Measurements from ENCODE around the gene SPOCK1.

Gene SPOCK1

DNA sequence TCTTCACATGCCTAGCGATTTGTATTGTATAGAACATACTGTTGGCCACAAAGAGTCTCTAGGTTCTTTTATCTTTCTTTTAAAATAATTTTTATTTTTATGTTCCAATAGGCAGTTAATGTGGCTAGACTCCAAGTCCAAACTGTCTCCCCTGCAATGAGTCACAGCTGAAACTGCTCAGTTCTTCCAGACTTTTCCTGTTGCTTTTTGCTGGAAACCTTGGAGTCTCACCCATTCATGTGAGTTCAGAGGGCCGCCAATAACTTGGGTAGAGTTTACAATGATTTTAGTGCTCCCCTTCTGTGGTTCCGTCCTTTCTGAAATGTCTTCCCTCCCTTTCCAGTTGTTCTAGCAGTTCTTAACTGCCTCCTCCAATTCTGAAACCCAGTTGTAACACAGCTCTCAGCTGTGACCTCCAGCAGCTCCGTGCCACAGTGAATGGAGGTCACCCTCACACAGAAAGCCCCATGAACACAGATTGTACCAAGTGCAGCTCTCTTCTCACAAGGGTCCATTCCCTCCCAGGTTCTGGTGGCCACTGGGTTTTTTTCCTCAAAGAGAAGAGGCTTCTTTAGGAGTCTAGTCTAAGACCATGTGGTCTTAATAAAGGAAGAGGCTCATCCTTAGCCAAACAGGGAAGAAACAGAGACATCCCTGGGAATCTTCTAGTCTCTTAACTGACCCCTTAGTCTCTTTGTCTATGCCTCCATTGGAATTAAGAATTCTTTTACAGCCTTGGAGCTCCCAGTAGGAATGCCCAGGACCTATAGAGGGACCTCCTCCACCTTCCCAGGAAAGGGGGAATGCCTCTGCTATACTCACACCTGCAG lies 198.5 kb downstream of the SPOCK1 start:
- DNase-seq (ENCODE audit: low spot score in 2 of 2), result no peak
- Mint-ChIP-seq H3K4me3 (no peak overlapping the region), H3K27ac (no peak overlapping the region)

DNA sequence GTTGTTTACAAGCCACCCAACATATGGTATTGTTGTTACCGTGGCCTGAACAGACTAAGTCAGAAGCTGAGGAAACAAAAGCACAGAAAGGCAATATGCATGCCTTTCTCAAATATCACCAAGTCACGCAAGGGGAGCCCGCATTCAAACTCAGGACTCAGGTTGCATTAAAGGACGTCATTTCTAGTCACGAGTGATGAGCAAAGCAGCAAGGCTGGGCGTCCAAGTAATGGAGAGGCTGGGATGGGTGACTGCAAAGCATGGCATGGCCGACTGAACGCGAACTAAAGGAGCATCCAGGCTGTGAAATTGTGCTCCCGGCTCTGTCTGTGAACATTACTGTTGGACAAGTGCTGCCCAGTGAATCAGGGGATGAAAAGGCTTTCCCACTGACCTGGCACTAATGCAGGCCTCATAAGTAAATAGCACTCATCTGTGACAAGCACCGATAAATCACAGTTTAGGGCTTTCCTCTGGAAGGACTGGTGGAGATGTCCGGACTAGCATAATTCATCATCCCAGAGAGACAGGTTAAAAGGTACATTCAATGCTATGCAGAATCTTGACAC lies 202.8 kb downstream of the SPOCK1 start:
- H3K9me3 Mint-ChIP-seq, result peaks cover 2% of the 10 kb centered on the region
- H3K27me3 Mint-ChIP-seq, result no peaks in the 10 kb centered on the region
- DNase-seq (ENCODE audit: low spot score in 2 of 2) (no peak), ATAC-seq (ENCODE audit: low read depth) (no peak)
- H3K27ac Mint-ChIP-seq, result no peak overlapping the region
- no peak overlapping the region for H3K4me3 Mint-ChIP-seq
- no peaks in the 10 kb centered on the region for H3K36me3 Mint-ChIP-seq
- no peaks in the 10 kb centered on the region for H3K4me1 Mint-ChIP-seq

More for the DNA sequence above, 198.5 kb downstream of the SPOCK1 start:
- no peaks in the 10 kb centered on the region for H3K9me3 Mint-ChIP-seq
- peaks cover 5% of the 10 kb centered on the region for H3K27me3 Mint-ChIP-seq
- no peaks in the 10 kb centered on the region for H3K36me3 Mint-ChIP-seq
- no peaks in the 10 kb centered on the region for H3K4me1 Mint-ChIP-seq
- no peak for ATAC-seq (ENCODE audit: low read depth)

DNA sequence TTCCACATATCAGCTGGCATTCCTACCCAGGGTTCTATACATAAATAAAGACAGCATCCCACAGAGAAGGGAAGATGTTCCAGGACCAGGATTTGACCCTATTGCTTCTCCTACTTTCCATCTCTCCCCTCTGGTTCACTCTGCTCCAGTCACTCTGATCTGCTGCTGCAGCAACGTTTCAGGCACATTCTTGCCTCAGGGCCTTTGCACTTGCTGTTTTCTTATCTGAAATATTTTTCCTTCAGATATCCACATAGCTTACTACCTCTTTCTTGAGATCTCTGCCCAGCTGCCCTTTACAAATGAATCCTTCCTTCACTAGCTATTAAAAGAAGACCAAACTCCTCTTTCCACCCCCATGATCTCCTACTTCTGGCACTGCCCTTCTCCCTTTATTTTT lies 204.5 kb downstream of the SPOCK1 start:
- DNase-seq (ENCODE audit: low spot score in 2 of 2), result no peak
- Mint-ChIP-seq H3K4me3 (no peak overlapping the region), H3K4me1 (no peaks in the 10 kb centered on the region), H3K36me3 (no peaks in the 10 kb centered on the region), H3K27ac (no peak overlapping the region), H3K9me3 (peaks cover 2% of the 10 kb centered on the region), H3K27me3 (no peaks in the 10 kb centered on the region)
- ATAC-seq (ENCODE audit: low read depth), result no peak

DNA sequence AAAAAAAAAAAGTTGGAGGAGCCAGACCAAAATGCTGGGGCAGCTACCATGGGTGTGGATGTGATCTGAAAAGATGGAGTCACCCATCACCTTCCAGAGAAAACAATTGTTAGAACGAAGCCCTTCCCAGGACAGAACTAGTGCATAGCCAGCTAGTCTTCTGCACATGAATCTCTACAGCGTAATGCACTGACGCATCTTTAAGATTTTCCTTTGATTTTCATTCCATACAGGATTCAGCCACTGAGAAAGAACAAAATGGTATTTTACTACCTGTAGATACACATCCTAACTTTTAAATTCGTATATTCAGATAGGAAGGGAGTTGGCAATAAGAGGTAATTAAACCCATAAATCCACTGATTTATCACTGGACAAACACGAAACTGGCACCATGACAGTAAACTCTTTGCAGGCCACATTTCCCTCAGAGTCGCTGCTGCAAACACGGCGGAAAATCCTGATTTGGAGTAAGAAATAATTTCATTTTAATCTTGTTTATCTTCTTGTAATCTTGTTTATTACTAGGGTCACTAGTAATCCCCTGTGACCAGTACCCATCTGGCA lies 206.6 kb downstream of the SPOCK1 start:
- H3K27me3 Mint-ChIP-seq, result peaks cover 1% of the 10 kb centered on the region
- DNase-seq (ENCODE audit: low spot score in 2 of 2) (no peak), ATAC-seq (ENCODE audit: low read depth) (no peak)
- H3K36me3 Mint-ChIP-seq, result no peaks in the 10 kb centered on the region
- H3K4me3 Mint-ChIP-seq, result no peak overlapping the region
- no peak overlapping the region for H3K27ac Mint-ChIP-seq
- H3K9me3 Mint-ChIP-seq, result peaks cover 2% of the 10 kb centered on the region
- no peaks in the 10 kb centered on the region for H3K4me1 Mint-ChIP-seq

DNA sequence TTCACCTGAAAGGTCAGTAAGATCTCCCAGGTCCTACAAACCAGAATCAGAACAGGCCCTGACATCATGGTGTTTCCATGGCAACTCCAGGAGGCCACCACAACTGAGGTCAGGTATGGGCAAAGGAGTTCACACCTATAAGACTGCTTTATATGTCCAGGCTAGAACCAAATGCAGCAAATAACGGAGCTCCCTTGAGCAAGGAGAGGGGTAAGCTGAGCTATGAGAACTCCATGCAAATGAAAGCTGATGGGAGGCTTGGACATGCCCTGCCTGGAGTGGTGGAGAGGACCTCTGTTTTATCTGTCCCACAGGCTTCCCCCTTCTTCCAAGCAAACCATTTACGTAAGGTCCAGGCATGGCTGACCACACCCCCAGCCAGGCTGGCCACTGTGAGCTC lies 207.7 kb downstream of the SPOCK1 start:
- Mint-ChIP-seq H3K9me3 (peaks cover 2% of the 10 kb centered on the region), H3K4me3 (no peak overlapping the region), H3K27ac (no peak overlapping the region), H3K4me1 (no peaks in the 10 kb centered on the region), H3K27me3 (peaks cover 1% of the 10 kb centered on the region), H3K36me3 (no peaks in the 10 kb centered on the region)
- no peak for ATAC-seq (ENCODE audit: low read depth)
- no peak for DNase-seq (ENCODE audit: low spot score in 2 of 2)

DNA sequence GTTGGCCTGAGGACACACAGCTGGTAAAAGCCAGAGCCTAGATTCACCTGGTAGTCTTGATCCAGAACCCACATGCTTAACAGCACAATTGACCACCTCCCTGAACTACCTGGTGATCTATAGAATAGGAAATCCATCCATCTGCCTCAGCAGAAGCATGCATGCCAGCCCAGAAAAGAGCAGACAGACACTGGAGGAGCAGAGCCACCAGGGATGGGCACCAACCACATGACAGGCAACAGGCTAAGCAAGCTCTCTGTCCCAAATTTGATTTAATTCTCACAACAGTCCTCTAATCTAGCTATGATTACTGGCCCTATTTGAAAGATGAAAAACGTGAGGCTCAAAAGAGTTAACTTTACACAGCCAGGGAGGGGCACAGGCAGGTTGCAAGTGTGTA lies 208.1 kb downstream of the SPOCK1 start:
- H3K27ac Mint-ChIP-seq, result no peak overlapping the region
- no peaks in the 10 kb centered on the region for H3K36me3 Mint-ChIP-seq
- ATAC-seq (ENCODE audit: low read depth), result no peak
- H3K4me1 Mint-ChIP-seq, result no peaks in the 10 kb centered on the region
- peaks cover 2% of the 10 kb centered on the region for H3K9me3 Mint-ChIP-seq
- no peak overlapping the region for H3K4me3 Mint-ChIP-seq
- DNase-seq (ENCODE audit: low spot score in 2 of 2), result no peak
- peaks cover 1% of the 10 kb centered on the region for H3K27me3 Mint-ChIP-seq

DNA sequence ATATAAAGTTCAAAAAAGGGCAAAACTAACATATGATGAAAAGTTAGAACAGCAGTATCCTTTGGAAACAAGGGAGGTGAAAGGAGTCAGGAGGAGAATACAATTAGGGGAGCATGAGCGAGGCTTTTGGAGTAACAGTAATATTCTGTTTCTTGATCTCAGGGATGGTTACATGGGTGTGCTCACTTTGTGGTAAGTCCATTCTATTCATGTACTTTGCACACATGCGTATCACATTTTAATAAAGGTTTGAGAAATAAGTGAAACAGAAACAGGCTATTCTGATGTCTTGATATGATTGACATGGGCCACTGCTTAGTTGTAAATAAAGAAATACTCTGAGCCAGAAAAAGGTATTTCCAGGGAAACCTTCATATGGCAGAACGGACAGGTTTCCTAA lies 208.8 kb downstream of the SPOCK1 start:
- ATAC-seq (ENCODE audit: low read depth) (no peak), DNase-seq (ENCODE audit: low spot score in 2 of 2) (no peak)

DNA sequence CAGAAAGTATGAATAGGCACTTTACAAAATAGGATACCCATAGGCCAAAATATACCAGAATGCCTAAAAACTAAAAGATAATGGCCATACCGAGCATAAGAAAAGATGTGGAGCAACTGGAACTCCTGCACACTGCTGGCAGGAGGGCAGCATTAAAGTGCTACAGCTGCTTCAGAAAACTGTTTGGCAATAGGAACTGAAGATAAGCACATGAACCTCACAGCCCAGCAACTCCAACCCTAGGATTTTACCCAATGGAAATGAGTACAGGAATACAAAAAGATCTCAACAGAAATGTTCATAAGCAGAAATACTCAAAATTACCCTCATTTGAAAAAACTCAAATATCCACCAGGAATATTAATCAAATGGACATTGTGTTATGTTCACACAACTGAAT lies 209.3 kb downstream of the SPOCK1 start:
- peaks cover 1% of the 10 kb centered on the region for H3K27me3 Mint-ChIP-seq
- ATAC-seq (ENCODE audit: low read depth), result no peak
- H3K36me3 Mint-ChIP-seq, result no peaks in the 10 kb centered on the region
- H3K27ac Mint-ChIP-seq, result no peak overlapping the region
- no peak for DNase-seq (ENCODE audit: low spot score in 2 of 2)
- no peak overlapping the region for H3K4me3 Mint-ChIP-seq
- peaks cover under 1% of the 10 kb centered on the region for H3K9me3 Mint-ChIP-seq
- no peaks in the 10 kb centered on the region for H3K4me1 Mint-ChIP-seq

More for the DNA sequence above, 208.8 kb downstream of the SPOCK1 start:
- H3K27ac Mint-ChIP-seq, result no peak overlapping the region
- H3K27me3 Mint-ChIP-seq, result peaks cover 1% of the 10 kb centered on the region
- H3K9me3 Mint-ChIP-seq, result peaks cover 2% of the 10 kb centered on the region
- no peaks in the 10 kb centered on the region for H3K4me1 Mint-ChIP-seq
- no peaks in the 10 kb centered on the region for H3K36me3 Mint-ChIP-seq
- no peak overlapping the region for H3K4me3 Mint-ChIP-seq

DNA sequence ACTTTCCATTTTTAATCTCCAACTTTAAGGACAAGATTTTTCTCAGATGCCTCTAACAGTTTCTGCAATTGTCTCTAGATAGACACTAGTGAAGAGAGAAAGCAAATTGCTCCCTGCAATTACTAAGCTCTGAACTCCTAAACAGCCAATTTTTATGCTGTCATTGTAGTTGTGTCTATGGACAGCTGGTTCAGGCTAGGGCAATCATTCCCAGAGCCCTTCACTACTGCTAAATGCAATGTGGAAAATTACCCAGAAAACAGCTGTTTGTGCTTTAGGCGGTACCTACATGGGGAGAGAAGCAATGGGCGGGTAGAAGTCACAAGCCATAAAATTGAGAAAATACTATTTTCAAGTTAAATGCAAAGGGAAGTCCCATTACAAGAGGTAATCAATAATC lies 211.6 kb downstream of the SPOCK1 start:
- DNase-seq (ENCODE audit: low spot score in 2 of 2) (no peak), ATAC-seq (ENCODE audit: low read depth) (no peak)
- Mint-ChIP-seq H3K4me3 (no peak overlapping the region), H3K27me3 (peaks cover 5% of the 10 kb centered on the region), H3K36me3 (no peaks in the 10 kb centered on the region), H3K9me3 (no peaks in the 10 kb centered on the region), H3K4me1 (no peaks in the 10 kb centered on the region), H3K27ac (no peak overlapping the region)

DNA sequence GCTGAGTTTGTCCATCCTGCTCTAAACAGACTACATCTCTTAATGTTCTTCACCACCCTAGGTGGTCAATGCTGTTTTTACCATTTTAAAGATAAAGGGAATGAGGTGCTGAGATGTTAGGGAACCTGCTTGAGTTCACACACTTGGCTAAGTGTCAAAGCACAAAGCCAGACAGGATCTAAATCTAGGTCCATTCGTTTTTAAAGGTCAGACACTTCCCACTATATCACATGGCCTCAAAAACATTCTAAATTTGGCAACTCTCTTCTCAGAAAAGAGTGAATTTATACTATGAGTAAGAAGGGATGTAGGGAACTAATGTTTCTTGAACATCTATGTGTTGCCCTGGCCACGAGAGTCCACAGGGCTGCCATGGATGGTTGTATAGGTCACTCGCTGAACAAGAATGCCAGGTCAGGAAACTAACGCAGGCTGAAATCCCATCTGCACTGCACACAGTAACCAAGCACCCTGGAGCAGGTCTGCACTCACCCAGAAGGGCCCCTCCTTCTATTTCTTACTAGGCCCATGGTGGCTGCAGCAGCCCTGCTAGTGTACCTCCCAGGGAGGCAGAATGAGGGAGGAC lies 213.0 kb downstream of the SPOCK1 start:
- no peak for ATAC-seq (ENCODE audit: low read depth)
- H3K4me3 Mint-ChIP-seq, result no peak overlapping the region

DNA sequence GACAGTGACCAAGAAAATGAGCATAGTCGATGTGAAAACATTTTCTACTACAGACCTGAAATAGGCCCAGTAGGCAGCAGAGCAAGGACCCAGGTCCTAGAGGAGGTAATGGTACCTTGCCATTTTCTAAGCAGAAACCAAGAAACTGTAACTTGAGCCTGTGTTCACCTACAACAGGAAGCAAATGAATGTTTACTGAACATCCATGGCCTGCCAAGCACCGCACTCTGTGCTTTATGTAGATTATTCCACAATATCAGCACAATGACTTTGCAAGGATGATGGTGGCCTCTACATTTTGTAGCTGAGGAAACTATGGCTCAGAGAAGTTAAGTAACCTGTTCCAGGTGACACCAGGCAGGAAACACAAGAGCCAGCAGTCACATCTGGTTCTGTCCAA lies 215.3 kb downstream of the SPOCK1 start:
- H3K4me1 Mint-ChIP-seq, result no peaks in the 10 kb centered on the region
- H3K27ac Mint-ChIP-seq, result no peak overlapping the region
- no peak for DNase-seq (ENCODE audit: low spot score in 2 of 2)
- no peak overlapping the region for H3K4me3 Mint-ChIP-seq
- ATAC-seq (ENCODE audit: low read depth), result no peak
- no peaks in the 10 kb centered on the region for H3K9me3 Mint-ChIP-seq
- H3K36me3 Mint-ChIP-seq, result no peaks in the 10 kb centered on the region
- peaks cover 5% of the 10 kb centered on the region for H3K27me3 Mint-ChIP-seq

More for the DNA sequence above, 213.0 kb downstream of the SPOCK1 start:
- Mint-ChIP-seq H3K4me1 (no peaks in the 10 kb centered on the region), H3K27ac (no peak overlapping the region), H3K36me3 (no peaks in the 10 kb centered on the region), H3K9me3 (no peaks in the 10 kb centered on the region), H3K27me3 (peaks cover 5% of the 10 kb centered on the region)
- DNase-seq (ENCODE audit: low spot score in 2 of 2), result no peak

DNA sequence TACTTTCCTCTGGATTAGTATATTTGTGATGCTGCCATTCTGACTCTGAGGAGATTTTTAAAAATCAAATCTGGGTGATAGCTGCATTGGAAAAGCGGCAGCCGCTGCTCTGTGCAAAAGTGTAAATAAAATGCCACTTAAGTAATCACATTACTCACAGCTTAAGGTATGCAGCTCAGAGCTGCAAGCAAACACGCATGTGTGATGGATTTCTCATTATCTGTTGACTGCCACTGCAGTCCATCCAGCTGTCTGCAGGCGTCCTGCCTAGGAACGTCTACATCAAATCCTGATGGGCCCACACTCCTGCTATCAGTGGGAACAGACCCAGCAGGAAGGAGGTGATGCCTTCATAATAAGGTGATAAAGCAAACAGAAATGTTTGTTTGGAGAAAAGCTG lies 216.9 kb downstream of the SPOCK1 start:
- Mint-ChIP-seq H3K4me1 (no peaks in the 10 kb centered on the region), H3K27ac (no peak overlapping the region), H3K36me3 (no peaks in the 10 kb centered on the region), H3K4me3 (no peak overlapping the region), H3K9me3 (no peaks in the 10 kb centered on the region), H3K27me3 (peaks cover 4% of the 10 kb centered on the region)
- ATAC-seq (ENCODE audit: low read depth), result no peak
- no peak for DNase-seq (ENCODE audit: low spot score in 2 of 2)

DNA sequence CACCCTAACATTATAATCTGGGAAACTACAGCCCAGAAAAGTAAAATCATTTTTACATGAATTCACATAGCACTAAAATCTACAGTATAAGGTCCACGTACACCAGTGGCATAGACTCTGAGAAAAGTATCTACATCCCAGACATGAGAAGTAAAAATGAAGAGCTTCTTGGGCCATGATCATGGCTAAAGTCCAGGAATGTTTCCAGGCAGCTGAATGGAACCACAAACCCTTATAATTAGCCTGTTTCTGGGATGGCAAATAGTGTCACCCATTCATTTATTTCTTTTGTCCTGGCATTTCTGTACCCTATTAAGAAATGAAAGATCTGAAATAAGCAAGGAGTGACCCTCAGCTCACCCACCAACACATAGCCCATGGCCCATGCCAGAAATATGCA lies 217.9 kb downstream of the SPOCK1 start:
- no peak overlapping the region for H3K4me3 Mint-ChIP-seq
- H3K27ac Mint-ChIP-seq, result no peak overlapping the region
- H3K27me3 Mint-ChIP-seq, result peaks cover 4% of the 10 kb centered on the region
- no peaks in the 10 kb centered on the region for H3K9me3 Mint-ChIP-seq
- H3K36me3 Mint-ChIP-seq, result no peaks in the 10 kb centered on the region
- no peaks in the 10 kb centered on the region for H3K4me1 Mint-ChIP-seq
- no peak for DNase-seq (ENCODE audit: low spot score in 2 of 2)
- no peak for ATAC-seq (ENCODE audit: low read depth)

DNA sequence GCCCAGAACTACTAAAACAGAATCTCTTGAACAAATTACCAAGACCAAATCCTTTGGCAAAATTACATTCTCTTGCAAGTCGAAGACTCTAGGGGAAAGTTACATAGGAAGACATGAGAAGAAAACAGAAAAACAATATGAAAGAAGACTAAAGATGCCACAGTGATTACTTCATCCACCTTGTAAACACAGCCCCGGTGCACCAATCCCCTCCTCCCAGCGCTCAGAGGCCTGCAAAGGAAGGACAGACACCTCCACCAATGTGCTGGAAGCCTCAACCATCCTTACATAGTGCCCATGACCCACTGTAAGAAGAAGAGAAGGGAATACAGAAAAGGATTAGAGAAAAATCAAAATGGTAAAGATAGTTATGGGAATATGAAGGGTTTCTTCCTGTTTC lies 218.5 kb downstream of the SPOCK1 start:
- ATAC-seq (ENCODE audit: low read depth), result no peak
- no peak overlapping the region for H3K4me3 Mint-ChIP-seq
- no peaks in the 10 kb centered on the region for H3K36me3 Mint-ChIP-seq

More for the DNA sequence above, 218.5 kb downstream of the SPOCK1 start:
- Mint-ChIP-seq H3K4me1 (no peaks in the 10 kb centered on the region), H3K27me3 (peaks cover 6% of the 10 kb centered on the region), H3K9me3 (no peaks in the 10 kb centered on the region), H3K27ac (no peak overlapping the region)
- no peak for DNase-seq (ENCODE audit: low spot score in 2 of 2)

All from memory B cell (primary cell).